HepG2 (cell line): Measurements from ENCODE around the gene IPCEF1. TPM values are rescaled to one million over a fixed set of nuclear protein-coding genes. Genes with fewer than 3 reads are reported as not detected.

ENCODE experiments used
- ATAC-seq: fragments of 200-7000 bp; cut with Tn5 transposase; 3 replicates; pipeline ENCODE4 v1.9.1; 2020; ENCODE audit warnings: mild to moderate bottlenecking, moderate library complexity
- BruUV-seq: library from RNA; stranded (reverse); fragments of 400-500 nt; replicated peaks from 2 replicates; lab custom pipeline; 2021; lab: Mats Ljungman, UMichigan
- CTCF ChIA-PET: fragments of 300-600 bp; formaldehyde crosslinking; extraction: SDS; loops from one replicate; lab custom pipeline; 2021; ENCODE audit warnings: low total read pairs, inconsistent platforms, low intra/inter-chr PET ratio; lab: Yijun Ruan, JAX
- POLR2A ChIA-PET: fragments of 350-600 bp; sonication (Branson Sonifier 250); formaldehyde crosslinking; loops from one replicate; lab custom pipeline; 2020; ENCODE audit warnings: antibody characterized with exemption, inconsistent platforms; lab: Yijun Ruan, JAX
- DNase-seq: peaks from one replicate; pipeline ENCODE4 v3.0.0-alpha.2; 2015; ENCODE audit warnings: low spot score
- FAIRE-seq: peaks from 3 replicates; lab custom pipeline; 2011; peaks lifted over from hg19 to GRCh38; lab: Jason Lieb, UNC
- H2AFZ ChIP-seq: one replicate; pipeline ENCODE4 v1.6.1; 2011; ENCODE audit warnings: low read length, inconsistent platforms
- H3K27ac ChIP-seq: fragments of 300-600 bp; 3 replicates; pipeline ENCODE4 v1.8.0; 2011; ENCODE audit warnings: mixed run types, mild to moderate bottlenecking, mixed read lengths, low read length, inconsistent platforms; ENCODE audit not compliant: insufficient read depth; ENCODE audit errors: extremely low read length
- H3K27me3 ChIP-seq, 2 experiments: fragments of 200-600 bp in 1 of 2; 2 replicates in 1 of 2; 3 replicates in 1 of 2; pipeline versions ENCODE4 v1.6.0 to v1.8.0; 2011; ENCODE audit warnings: low read length in 2 of 2, mild to moderate bottlenecking in 2 of 2, moderate library complexity in 2 of 2, inconsistent platforms in 1 of 2; ENCODE audit not compliant: insufficient read depth in 2 of 2, control insufficient read depth in 1 of 2
- H3K36me3 ChIP-seq, 2 experiments: fragments of 200-600 bp in 1 of 2; replicated peaks in 1 of 2; 2 replicates in 1 of 2; 3 replicates in 1 of 2; pipeline versions ENCODE4 v1.5.1 to v1.8.0; 2011; ENCODE audit warnings: low read length in 2 of 2, inconsistent platforms in 1 of 2; ENCODE audit not compliant: insufficient read depth in 2 of 2, control insufficient read depth in 1 of 2
- H3K4me1 ChIP-seq: 2 replicates; pipeline ENCODE4 v1.5.1; 2012; ENCODE audit warnings: low read length, inconsistent platforms; ENCODE audit not compliant: insufficient read depth
- H3K4me2 ChIP-seq: 2 replicates; pipeline ENCODE4 v1.6.0; 2011; ENCODE audit warnings: low read depth, low read length, inconsistent platforms
- H3K4me3 ChIP-seq, 3 experiments: fragments of 200-600 bp in 1 of 3; sonication (generic), shearing (Covaris generic) in 1 of 3; replicated peaks in 1 of 3; 2 replicates each; pipeline ENCODE4 v1.5.1; 2011 to 2016; ENCODE audit warnings: low read length in 3 of 3, inconsistent platforms in 2 of 3, low read depth in 2 of 3, mild to moderate bottlenecking in 2 of 3, control low read depth in 1 of 3, mixed read lengths in 1 of 3; ENCODE audit not compliant: insufficient read depth in 1 of 3
- H3K79me2 ChIP-seq: one replicate; pipeline ENCODE4 v1.6.1; 2011; ENCODE audit warnings: low read length, inconsistent platforms; ENCODE audit not compliant: insufficient read depth
- H3K9ac ChIP-seq: 2 replicates; pipeline ENCODE4 v1.6.0; 2011; ENCODE audit warnings: mild to moderate bottlenecking, low read depth, low read length, inconsistent platforms; ENCODE audit not compliant: insufficient read depth
- H3K9me3 ChIP-seq: 2 replicates; pipeline ENCODE4 v1.5.1; 2012; ENCODE audit warnings: mild to moderate bottlenecking, low read length
- H4K20me1 ChIP-seq: 2 replicates; pipeline ENCODE4 v1.6.0; 2011; ENCODE audit warnings: inconsistent platforms, mild to moderate bottlenecking, low read length, moderate library complexity; ENCODE audit not compliant: insufficient read depth
- GABPA ChIP-seq, 2 experiments: IDR thresholded peaks; 2 replicates each; pipeline ENCODE4 v1.6.1; 2011 to 2016; ENCODE audit warnings: low read depth in 2 of 2, low read length in 1 of 2, missing biosample characterization in 1 of 2, missing genetic modification characterization in 1 of 2
- HOXD1 ChIP-seq: sonication (generic); formaldehyde crosslinking; IDR thresholded peaks from 2 replicates; pipeline ENCODE4 v1.5.0; 2020; ENCODE audit warnings: missing genetic modification reagents
- NRL ChIP-seq: sonication (generic); formaldehyde crosslinking; IDR thresholded peaks from 2 replicates; pipeline ENCODE4 v1.5.0; 2020; ENCODE audit warnings: missing genetic modification reagents, mild to moderate bottlenecking, moderate library complexity, borderline replicate concordance
- POLR2G ChIP-seq: fragments of 200-400 bp; formaldehyde crosslinking; IDR thresholded peaks from 2 replicates; pipeline ENCODE4 v1.6.1; 2018; ENCODE audit warnings: mild to moderate bottlenecking, low read depth, low read length, moderate library complexity
- whole genome bisulfite sequencing: methylation state at CpG from one replicate; pipeline ENCODE4 v1.1.6; 2017; ENCODE audit warnings: low lambda C conversion rate; 5-methylcytosine and 5-hydroxymethylcytosine counted together
- in situ Hi-C: cut with HindIII; loops from 2 replicates; pipeline ENCODE4 v1.10.0; 2017; ENCODE audit warnings: low pct_unique_long_range_greater_than_20kb; ENCODE audit not compliant: extremely low pct_ligation_motif_present
- intact Hi-C: fragments of 100-400 bp; cut with micrococcal nuclease; formaldehyde crosslinking; loops from one replicate; pipeline ENCODE4 v1.10.0; 2022; ENCODE audit not compliant: unreplicated experiment
- polyA plus RNA-seq, 8 experiments: library from polyadenylated mRNA; depleted of rRNA in 3 of 8; stranded (reverse) in 7 of 8; unstranded in 1 of 8; fragments of >200 nt; fragmentation: Illumina TruSeq in 4 of 8; extraction: Trizol in 4 of 8; gene quantifications; 2 replicates each; pipeline versions ENCODE4 v1.2.1 to v1.2.3, GENCODE V29; 2011 to 2016; ENCODE audit warnings: low read depth in 4 of 8, missing spikeins in 1 of 8, mixed read lengths in 1 of 8; ENCODE audit not compliant: insufficient read depth in 1 of 8
- total RNA-seq, 5 experiments: library from RNA; depleted of rRNA; stranded (reverse); fragments of >200 nt; fragmentation: Illumina TruSeq; extraction: Trizol; gene quantifications; 2 replicates each; pipeline ENCODE4 v1.2.3, GENCODE V29; 2016; ENCODE audit warnings: low read depth in 1 of 5
- TF ChIP-seq, protein P1 (sequence below): sonication (generic); formaldehyde crosslinking; IDR thresholded peaks from 2 replicates; pipeline ENCODE4 v1.4.0; 2020; ENCODE audit warnings: mild to moderate bottlenecking, missing genetic modification reagents, borderline replicate concordance
- TF ChIP-seq, protein P2 (sequence below): sonication (generic); formaldehyde crosslinking; IDR thresholded peaks from 2 replicates; pipeline ENCODE4 v1.5.0; 2020; ENCODE audit warnings: mild to moderate bottlenecking, missing genetic modification reagents

The IPCEF1 gene
- total and polyA plus RNA-seq, 2 of the 13 experiments (the other 11 are each of a cell fraction or from before 2014, with no cell fraction given): 0.03 TPM; not detected in 1

DNA sequence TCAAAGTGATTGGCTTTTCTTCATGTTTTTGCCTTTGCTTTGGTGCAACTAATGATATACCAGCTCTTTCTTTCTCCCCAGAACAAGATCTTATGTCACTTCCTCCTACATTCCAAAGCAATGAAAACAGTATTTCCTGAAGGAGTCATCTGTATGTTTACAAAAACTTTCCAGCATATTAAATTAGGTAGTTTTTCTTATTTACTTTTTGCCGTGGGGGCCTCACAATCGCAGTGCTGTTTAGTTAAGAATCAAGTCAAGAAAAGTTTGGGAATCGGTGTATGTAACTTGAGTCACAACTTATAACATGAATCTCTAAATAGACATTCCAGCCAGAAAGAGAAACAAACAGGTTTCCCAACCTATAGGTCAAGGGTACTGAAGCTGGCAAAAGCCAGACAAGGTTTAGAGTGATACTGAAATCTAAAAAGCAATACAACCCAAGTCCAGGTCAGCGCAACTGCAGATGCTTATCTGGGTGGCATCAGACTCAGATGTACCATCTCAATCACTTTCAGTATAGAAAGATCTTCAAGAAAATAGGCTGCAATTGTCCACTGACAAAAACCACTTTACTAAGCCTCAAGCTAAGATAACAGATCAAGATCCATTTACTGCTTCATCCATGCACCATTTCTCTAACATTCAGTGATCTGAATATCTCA, 63.6 kb downstream of the IPCEF1 start:
- DNase-seq: no peak
- 11% methylated on average over 4 of the region's 4 CpGs for WGBS
- ChIA-PET CTCF (no interaction called here), POLR2A (no interaction called here)
- in situ Hi-C loops (no loop called here), intact Hi-C loops (no loop called here)
- Histone ChIP-seq H3K4me2 (no peak overlapping the region), H2AFZ (no peak overlapping the region), H3K4me1 (peaks cover 10% of the 10 kb centered on the region), H3K9me3 (no peaks in the 10 kb centered on the region), H4K20me1 (no peaks in the 10 kb centered on the region), H3K27me3 (peaks cover 0 to 2% of the 10 kb centered on the region in 2 experiments; a peak in 1 of 5 replicates), H3K79me2 (no peaks in the 10 kb centered on the region), H3K9ac (no peak overlapping the region), H3K36me3 (no peaks in the 10 kb centered on the region), H3K27ac (no peak overlapping the region), H3K4me3 (no peak overlapping the region)
- BruUV-seq: no TSS peak
- ATAC-seq: no peak; the same call in 2 of the 3 replicates
- peak; percentile 15 for FAIRE-seq
- no peak for TF ChIP-seq GABPA (IDR thresholded peaks at IDR 0.05; ENCODE audit: low read depth, low read length)
- 0 out of 2 replicates have a peak, but pooled peaks have one; percentile 32 for TF ChIP-seq GABPA (CRISPR knock-in tag; IDR thresholded peaks at IDR 0.05; ENCODE audit: low read depth)
- TF ChIP-seq, protein P1, sequence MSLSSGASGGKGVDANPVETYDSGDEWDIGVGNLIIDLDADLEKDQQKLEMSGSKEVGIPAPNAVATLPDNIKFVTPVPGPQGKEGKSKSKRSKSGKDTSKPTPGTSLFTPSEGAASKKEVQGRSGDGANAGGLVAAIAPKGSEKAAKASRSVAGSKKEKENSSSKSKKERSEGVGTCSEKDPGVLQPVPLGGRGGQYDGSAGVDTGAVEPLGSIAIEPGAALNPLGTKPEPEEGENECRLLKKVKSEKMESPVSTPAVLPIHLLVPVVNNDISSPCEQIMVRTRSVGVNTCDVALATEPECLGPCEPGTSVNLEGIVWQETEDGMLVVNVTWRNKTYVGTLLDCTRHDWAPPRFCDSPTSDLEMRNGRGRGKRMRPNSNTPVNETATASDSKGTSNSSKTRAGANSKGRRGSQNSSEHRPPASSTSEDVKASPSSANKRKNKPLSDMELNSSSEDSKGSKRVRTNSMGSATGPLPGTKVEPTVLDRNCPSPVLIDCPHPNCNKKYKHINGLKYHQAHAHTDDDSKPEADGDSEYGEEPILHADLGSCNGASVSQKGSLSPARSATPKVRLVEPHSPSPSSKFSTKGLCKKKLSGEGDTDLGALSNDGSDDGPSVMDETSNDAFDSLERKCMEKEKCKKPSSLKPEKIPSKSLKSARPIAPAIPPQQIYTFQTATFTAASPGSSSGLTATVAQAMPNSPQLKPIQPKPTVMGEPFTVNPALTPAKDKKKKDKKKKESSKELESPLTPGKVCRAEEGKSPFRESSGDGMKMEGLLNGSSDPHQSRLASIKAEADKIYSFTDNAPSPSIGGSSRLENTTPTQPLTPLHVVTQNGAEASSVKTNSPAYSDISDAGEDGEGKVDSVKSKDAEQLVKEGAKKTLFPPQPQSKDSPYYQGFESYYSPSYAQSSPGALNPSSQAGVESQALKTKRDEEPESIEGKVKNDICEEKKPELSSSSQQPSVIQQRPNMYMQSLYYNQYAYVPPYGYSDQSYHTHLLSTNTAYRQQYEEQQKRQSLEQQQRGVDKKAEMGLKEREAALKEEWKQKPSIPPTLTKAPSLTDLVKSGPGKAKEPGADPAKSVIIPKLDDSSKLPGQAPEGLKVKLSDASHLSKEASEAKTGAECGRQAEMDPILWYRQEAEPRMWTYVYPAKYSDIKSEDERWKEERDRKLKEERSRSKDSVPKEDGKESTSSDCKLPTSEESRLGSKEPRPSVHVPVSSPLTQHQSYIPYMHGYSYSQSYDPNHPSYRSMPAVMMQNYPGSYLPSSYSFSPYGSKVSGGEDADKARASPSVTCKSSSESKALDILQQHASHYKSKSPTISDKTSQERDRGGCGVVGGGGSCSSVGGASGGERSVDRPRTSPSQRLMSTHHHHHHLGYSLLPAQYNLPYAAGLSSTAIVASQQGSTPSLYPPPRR (CRISPR knock-in tag): no peak
- TF ChIP-seq, protein P2, sequence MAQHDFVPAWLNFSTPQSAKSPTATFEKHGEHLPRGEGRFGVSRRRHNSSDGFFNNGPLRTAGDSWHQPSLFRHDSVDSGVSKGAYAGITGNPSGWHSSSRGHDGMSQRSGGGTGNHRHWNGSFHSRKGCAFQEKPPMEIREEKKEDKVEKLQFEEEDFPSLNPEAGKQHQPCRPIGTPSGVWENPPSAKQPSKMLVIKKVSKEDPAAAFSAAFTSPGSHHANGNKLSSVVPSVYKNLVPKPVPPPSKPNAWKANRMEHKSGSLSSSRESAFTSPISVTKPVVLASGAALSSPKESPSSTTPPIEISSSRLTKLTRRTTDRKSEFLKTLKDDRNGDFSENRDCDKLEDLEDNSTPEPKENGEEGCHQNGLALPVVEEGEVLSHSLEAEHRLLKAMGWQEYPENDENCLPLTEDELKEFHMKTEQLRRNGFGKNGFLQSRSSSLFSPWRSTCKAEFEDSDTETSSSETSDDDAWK: no peak
- no peak for TF ChIP-seq POLR2G
- no peak for TF ChIP-seq NRL
- TF ChIP-seq HOXD1 (CRISPR knock-in tag): no peak
